Fibroblast of the aortic adventitia (primary cell): ENCODE results near the gene WSB1. TPM values are rescaled to one million over a fixed set of nuclear protein-coding genes. Genes with fewer than 3 reads are reported as not detected.
A peak's percentile ranks its signal among the peaks of the same experiment; 100 is the strongest.

Experiments
- DNase-seq: peaks from one replicate; pipeline ENCODE4 v3.0.0-alpha.2; 2010; ENCODE audit warnings: low read depth
- H3K4me3 ChIP-seq: 2 replicates; pipeline ENCODE4 v1.5.1; 2011; ENCODE audit warnings: low read depth, mild to moderate bottlenecking, control low read depth, low read length, moderate library complexity
- total RNA-seq: library from RNA; depleted of rRNA; stranded (reverse); fragments of >200 nt; gene quantifications from 2 replicates; pipeline ENCODE4 v1.2.3, GENCODE V29; 2012; ENCODE audit warnings: low replicate concordance
- TF ChIP-seq, protein P1 (sequence below): IDR thresholded peaks from 2 replicates; pipeline ENCODE4 v1.5.1; 2011; ENCODE audit warnings: mild to moderate bottlenecking, low read length, control low read depth, inconsistent platforms; ENCODE audit not compliant: insufficient read depth

The WSB1 gene
- total RNA-seq, 1 donor, result 99.0 TPM

GRCh38 chr17:27284811-27285415, 9.0 kb upstream of the WSB1 start:
- no peak overlapping the region for H3K4me3 ChIP-seq
- DNase-seq, result no peak
- TF ChIP-seq, protein P1, sequence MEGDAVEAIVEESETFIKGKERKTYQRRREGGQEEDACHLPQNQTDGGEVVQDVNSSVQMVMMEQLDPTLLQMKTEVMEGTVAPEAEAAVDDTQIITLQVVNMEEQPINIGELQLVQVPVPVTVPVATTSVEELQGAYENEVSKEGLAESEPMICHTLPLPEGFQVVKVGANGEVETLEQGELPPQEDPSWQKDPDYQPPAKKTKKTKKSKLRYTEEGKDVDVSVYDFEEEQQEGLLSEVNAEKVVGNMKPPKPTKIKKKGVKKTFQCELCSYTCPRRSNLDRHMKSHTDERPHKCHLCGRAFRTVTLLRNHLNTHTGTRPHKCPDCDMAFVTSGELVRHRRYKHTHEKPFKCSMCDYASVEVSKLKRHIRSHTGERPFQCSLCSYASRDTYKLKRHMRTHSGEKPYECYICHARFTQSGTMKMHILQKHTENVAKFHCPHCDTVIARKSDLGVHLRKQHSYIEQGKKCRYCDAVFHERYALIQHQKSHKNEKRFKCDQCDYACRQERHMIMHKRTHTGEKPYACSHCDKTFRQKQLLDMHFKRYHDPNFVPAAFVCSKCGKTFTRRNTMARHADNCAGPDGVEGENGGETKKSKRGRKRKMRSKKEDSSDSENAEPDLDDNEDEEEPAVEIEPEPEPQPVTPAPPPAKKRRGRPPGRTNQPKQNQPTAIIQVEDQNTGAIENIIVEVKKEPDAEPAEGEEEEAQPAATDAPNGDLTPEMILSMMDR, result no peak

GRCh38 chr17:27285516-27285915, 8.4 kb upstream of the WSB1 start:
- DNase-seq, result no peak
- TF ChIP-seq, protein P1, result no peak
- no peak overlapping the region for H3K4me3 ChIP-seq

GRCh38 chr17:27288183-27288582, 5.7 kb upstream of the WSB1 start:
- DNase-seq, result no peak
- TF ChIP-seq, protein P1, result no peak
- no peak overlapping the region for H3K4me3 ChIP-seq

- H3K4me3 ChIP-seq, result no peak overlapping the region
- TF ChIP-seq, protein P1, result no peak
- no peak for DNase-seq
Measured at GRCh38 chr17:27289856-27290255, 4.1 kb upstream of the WSB1 start.

DNA sequence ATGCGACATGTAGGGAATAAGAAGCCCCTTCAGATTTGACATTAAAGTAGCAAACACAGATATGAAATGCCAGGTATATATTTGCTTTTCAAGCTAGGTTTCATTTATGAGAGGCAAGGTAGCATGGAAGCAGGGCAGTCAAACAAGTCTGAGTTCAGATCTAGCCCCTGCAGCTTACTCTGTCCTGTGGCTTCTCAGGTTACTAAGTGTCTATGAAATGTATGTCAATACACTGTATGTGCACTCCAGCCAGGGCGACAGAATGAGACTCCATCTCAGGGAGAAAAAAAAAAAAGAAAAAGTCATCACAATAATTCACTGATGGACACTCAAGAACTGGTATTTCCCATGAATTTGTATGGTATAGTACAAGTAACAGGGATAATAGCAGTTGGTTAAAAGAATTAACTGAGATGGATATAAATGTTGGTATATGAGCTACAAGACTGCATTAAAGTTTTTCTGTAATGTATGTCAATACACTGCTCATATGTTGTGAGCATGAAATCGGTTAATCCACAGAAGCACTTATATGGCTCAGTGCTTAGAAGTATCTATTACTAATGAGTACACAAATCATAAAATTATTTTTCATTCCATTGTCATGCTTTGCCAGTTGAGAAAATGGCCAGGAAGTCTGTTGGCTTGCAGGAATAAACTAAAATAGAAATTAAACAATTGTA, 2.9 kb upstream of the WSB1 start:
- no peak for DNase-seq
- H3K4me3 ChIP-seq, result no peak overlapping the region
- TF ChIP-seq, protein P1, result no peak

GRCh38 chr17:27293359-27293897, 486 bp upstream of the WSB1 start:
- TF ChIP-seq, protein P1, result no peak
- H3K4me3 ChIP-seq, result peak overlapping the region; percentile 2
- no peak for DNase-seq
